ENCODE data around the gene ANAPC4. TPM values are rescaled to one million over a fixed set of nuclear protein-coding genes. Genes with fewer than 3 reads are reported as not detected.
"Not testable (repeated sequence)": the region's sequence is repeated elsewhere in the genome, so short reads cannot be mapped to it uniquely, and the experiment has no call there.

Gene ANAPC4
- polyA plus RNA-seq, 3 donors: 34.7 to 60.2 (median 49.6) TPM

DNA sequence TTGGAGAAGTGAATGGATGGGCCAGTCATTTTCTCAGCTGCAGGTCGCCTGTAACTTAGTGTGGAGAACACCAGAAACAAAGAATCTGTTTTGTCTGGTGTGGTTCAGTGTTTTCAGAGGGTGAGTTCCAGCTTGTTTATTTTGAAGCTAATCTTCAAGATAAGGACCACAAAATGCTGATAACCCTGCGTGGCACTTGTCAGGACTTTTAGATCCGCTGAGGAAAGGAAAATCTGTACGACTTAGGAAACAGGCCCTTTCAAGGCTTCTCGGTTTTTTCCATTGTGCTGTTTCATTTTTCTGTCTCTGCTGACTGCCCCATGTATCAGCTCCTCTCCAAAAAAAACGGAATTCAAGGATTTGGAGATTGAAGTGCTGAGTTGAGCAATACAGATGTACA is 8.7 kb upstream of the ANAPC4 start:
- no peak for DNase-seq (ENCODE audit: extremely low read depth in 1 of 11, low read depth in 9 of 11, low spot score in 4 of 11)

DNA sequence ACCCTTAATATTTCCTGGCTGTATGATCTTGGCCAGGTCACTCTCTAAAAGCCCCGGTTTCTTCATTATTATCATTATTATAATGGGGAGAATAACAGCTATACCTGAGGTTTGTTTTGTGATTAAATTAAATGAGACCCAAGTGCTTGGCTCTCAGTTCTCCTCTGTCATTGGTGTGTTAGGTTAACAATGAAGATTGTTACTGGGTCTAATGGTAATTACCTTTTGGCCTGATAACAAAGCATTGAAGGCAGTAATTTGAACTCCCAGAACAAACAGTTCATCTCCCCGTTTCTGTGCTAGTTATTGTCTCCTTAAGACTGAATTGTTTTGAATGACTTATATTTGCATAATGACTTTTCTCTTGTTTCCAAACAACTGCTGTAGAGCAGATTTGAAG is 6.8 kb upstream of the ANAPC4 start:
- DNase-seq (ENCODE audit: extremely low read depth in 1 of 11, low read depth in 9 of 11, low spot score in 4 of 11): no peak

DNA sequence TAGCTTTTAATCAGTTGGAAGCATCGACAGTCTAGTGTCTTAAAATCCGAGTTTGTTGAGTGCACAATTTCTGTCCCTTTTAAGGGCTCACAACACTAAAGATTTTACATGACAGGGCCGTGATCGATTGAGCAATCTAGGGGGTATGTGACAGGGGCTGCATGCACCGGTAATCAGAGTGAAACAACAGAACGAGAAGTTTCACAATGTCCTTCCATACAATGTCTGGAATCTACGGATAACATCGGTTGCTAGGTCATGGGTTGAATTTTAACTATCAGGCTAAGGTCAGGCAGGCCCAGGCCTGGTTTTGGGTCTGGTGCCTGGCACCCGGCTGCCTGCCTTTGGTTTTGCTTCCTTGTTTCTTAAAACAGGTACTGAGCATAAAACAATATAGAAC is 4.5 kb upstream of the ANAPC4 start:
- DNase-seq (ENCODE audit: extremely low read depth in 1 of 11, low read depth in 9 of 11, low spot score in 4 of 11): not testable (repeated sequence)

DNA sequence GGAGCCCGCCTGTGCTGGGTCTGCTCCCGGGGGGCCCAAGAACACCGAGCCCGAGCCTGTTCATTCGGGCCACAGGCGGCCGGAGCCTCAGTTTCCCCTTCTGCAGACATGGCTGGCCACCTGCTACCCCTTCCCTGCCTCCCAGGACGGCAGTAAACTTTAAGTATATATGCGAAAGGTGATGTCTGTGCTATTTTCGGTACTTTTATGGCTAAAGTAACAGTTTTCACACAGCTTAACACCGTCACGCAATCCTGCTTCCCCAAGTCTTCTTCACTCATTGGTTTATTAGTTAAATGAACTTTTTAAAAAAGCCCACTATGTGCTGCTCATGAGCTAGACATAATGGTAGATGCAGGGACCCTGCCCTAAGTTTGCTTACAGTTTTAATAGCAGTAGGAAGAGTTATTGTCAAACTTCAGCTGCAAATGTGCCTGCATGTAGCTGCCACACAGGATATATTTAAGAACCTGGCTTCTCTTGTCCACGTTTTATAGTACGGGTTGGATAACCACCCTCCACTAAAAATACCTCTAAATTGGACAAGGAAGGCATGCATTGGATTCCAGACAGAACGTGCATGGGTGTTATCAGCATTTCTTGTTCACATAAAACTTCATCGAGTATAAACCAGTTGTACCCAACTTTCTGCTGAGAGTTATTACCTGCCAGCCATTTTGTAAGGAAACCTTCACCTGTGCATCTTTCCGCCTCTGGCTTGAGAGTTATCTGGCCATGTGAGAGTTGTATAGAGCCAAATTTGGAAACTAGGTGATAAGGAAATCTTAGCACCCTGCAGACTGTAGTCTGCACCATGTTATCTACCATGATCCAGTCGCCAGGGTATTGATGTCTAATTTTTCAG is 741 bp downstream of the ANAPC4 start:
- no peak for DNase-seq (ENCODE audit: extremely low read depth in 1 of 11, low read depth in 9 of 11, low spot score in 4 of 11)

DNA sequence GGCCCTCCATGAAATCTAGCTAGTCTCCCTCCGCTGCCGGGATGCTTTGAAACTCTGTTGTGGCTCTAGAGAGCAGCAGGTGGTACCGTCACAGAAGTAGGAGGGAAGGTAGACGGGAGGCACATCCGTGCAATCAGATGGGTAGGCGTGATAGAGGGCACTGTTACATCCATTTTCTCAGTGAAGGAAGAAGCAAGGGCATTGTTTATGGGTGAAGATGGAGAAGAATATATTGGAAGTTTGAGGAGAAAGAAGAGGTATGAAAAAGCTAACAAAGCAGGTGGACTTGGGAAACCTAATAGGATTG is 1.3 kb downstream of the ANAPC4 start:
- DNase-seq (ENCODE audit: extremely low read depth in 1 of 11, low read depth in 9 of 11, low spot score in 4 of 11): no peak

DNA sequence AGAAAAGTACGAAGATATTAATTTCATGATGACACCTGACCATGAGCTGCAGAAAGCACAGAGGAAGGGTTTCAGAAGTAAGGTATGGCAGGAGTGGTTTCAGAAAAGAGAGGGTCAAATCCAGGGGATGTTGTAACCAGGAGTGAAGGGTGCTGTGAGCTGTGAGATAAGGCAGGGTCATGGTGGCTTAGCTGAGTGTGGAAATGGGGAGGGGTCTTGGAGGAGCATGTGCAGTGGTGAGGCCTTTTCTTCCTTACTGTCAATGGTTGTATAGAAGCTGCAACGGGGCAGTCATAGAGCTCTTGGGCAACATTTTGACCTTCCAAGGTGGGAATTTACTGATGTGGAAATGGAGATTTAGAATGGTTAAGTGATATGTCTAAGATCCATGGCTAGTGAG is 2.5 kb downstream of the ANAPC4 start:
- DNase-seq (ENCODE audit: extremely low read depth in 1 of 11, low read depth in 9 of 11, low spot score in 4 of 11): no peak

DNA sequence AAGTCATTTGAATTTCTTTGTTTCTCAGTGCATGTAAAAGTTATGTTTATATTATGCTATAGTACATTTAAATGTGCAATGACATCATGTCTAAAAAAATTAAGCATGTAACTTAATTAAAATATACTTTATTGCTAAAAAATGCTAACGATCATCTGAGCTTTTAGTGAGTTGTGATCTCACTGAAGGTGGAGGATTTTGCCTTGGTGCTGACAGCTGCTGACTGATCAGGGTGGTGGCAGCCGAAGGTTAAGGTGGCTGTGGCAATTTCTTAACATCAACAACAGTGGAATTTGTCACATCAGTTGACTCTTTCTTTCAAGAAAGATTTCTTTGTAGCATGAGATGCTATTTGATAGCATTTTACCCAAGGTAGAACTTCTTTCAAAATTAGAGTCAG is 6.6 kb downstream of the ANAPC4 start:
- DNase-seq (ENCODE audit: extremely low read depth in 1 of 11, low read depth in 9 of 11, low spot score in 4 of 11): no peak

DNA sequence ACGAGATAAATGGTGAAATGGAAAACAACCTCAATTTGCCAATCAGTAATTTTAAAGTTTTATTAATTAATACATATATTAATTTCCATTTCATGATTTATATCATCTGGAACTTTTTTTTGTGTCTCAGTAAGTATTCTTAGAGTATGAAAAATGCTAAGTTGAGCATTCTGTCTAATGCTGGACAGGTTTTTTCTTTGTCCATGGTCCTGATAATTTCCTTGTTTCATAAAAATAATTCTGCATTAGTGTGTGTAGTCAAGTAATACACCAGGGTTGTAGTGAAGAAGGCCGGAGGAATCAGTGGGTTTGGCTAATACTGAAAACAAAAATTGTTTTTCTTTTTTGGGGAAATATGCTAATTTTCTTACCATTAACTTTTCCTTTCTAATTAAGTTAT is 9.9 kb downstream of the ANAPC4 start:
- DNase-seq (ENCODE audit: extremely low read depth in 1 of 11, low read depth in 9 of 11, low spot score in 4 of 11): no peak

DNA sequence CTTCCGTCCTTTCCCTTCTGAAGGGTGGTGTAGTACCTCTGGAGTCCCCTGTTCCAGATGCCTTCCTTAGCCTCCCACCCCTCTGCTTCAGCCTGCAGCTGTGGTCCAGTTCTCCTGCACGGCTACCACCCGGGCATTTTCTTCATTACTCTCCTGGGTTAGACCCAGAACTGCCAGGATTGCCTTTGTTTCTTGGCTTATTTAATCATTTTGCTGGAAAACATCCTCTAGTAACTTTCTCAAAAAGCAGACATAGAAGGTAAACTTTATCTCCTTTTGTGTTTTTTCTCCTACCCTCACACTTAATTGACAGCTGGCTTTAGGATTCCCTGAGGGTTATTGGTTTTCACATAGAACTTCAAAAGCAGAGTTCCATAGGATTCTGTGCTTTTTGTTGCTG is 20.2 kb downstream of the ANAPC4 start:
- no peak for DNase-seq (ENCODE audit: extremely low read depth in 1 of 11, low read depth in 9 of 11, low spot score in 4 of 11)

DNA sequence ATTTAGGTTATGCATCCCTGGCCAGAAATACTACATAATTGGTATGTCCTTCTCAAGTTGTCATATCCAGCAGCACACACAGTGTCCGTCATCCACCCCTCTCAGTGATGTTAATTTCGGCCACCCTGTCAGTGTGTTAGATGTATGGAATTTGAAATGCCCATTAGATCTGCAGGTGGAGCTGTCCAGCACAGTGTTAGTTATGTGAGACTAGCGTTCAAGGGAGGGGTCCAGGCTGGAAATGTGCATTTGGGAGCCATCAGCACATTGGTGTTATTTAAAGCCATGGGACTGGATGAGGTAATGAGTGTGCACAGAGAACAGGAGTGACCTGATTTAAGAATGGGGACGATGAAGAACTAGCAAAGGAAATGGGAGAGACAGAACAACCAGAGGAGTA is 22.4 kb downstream of the ANAPC4 start:
- no peak for DNase-seq (ENCODE audit: extremely low read depth in 1 of 11, low read depth in 9 of 11, low spot score in 4 of 11)

DNA sequence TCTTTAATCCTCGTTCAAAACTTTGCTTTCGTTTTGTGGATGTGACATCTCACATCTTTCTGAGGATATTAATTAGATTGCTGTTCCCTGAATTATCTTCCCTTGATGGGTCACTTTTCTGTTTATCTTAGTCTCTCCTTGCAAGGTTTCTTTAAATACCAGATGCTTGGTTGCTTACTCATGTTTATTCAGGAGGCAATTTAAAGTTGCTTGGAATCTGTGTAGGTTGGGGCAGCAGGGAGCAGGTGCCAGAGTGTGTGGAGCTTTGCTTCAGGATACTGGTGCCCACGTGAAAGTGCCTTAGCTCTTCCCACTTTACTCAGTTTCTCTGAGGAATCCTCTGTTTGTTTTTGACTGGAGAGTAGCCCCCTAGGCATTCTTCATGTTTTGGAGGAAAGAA is 24.0 kb downstream of the ANAPC4 start:
- no peak for DNase-seq (ENCODE audit: extremely low read depth in 1 of 11, low read depth in 9 of 11, low spot score in 4 of 11)

DNA sequence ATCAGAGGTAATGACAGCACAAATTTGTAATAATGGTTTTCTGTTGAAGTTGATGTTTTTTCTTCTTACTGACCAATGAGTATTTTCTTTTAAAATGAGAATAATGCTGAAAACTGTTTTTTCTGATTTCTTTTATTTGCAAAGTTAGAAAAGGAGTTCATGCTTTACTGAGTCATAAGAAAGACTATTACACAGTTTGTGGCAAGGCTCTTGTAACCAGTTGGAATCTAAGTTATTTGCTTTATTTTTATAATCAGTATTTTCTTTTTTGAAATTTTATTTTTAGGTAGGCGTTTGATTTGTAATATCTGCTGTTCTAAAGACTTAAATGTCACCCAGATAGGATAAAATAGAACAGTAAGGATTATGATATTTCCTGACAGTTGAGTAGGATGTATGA is 25.5 kb downstream of the ANAPC4 start:
- no peak for DNase-seq (ENCODE audit: extremely low read depth in 1 of 11, low read depth in 9 of 11, low spot score in 4 of 11)

DNA sequence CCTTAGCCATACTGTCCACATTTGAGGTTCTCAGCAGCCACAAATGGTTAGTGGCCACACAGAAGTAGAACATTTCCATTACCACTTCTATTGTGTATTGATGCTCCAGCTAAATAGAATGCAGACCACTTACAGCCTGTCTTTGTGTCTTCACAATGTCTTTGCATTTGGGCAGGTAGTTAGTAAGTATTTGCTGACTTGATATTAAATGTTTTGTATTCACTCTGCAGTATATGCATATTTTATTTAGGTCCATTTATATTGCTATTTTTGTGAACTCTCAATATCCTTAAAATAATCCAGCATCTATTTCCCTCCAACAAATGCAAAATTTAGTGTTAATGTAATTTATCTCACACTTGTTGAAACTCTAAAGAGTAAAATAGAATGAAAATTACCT is 26.6 kb downstream of the ANAPC4 start:
- no peak for DNase-seq (ENCODE audit: extremely low read depth in 1 of 11, low read depth in 9 of 11, low spot score in 4 of 11)

DNA sequence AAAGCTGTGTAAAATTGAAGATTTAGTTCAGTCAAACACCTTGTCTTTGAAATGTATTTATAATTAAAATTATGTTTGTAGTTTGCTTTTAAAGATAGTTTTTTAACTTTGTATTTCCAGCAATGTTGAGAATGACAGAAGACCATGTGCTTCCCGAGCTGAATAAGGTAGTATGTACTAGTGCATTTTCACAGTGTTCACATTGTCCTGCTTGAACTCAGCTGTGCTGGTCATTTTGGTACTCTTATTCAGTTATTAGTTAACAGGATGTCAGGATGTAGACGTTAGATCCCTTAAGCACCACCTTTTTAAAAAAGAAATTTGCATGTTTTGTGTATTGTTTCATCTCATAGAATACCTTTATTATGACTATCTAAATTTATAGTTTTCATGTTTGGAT is 28.4 kb downstream of the ANAPC4 start:
- DNase-seq (ENCODE audit: extremely low read depth in 1 of 11, low read depth in 9 of 11, low spot score in 4 of 11): no peak

DNA sequence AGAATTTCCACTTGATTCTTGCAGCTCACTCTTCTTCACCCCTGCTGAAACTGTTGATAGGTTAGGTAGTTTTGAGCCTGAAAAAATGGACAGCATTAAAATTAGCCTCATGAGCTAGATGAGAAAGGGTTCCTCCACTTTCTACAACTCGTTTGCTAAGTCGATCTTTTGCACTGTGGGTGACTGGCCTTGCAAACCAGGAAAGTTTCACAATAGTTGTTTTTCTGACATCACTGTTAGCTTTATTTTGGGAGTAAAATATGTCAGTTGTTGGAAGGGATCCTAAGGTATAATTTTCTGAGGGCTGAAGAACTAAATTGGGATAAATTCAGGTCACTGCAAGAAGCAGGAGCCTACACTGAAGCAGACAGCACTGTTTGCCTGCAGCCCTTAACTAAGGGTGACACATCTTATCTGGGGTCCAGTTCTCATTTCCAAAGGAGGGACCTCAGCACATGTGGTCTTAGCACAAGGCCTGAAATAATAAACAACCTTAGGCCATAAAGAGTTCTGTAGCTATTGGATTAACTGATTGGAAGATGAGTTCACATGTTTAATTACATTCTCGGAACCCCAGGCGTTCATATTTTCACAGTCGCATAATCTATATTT is 29.1 kb downstream of the ANAPC4 start:
- no peak for DNase-seq (ENCODE audit: extremely low read depth in 1 of 11, low read depth in 9 of 11, low spot score in 4 of 11)

DNA sequence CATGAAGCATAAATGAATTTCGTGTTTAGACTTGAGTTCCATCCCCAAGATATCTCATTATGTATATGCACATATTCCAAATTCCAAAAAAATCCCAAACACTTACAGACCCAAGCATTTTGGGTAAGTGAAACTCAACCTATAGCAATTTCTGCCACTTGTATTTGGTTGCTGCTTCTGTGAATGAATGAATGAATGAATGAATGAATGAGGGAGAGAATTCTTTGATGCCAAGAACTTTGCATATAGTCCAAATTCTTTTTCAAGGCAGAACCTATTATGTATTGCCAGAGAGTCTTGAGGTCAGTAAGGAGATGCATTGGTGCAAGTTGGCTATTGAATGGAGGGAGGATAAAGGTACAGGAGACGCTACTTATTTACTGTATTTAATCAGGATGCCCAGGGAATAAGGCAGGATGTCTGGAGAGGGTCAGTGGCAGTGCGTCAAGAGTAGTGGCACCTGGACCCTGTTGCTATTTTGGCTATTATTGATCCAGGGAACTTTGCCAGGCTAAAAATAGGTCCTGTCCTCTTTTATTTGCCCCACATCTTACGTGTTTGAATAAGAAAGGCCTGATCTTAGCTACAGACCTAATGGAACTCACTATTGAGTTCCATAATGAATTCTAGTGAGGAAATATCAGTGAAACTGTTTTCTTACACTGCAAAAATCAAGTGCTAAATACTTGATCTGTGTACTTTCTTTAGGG is 33.9 kb downstream of the ANAPC4 start:
- no peak for DNase-seq (ENCODE audit: extremely low read depth in 1 of 11, low read depth in 9 of 11, low spot score in 4 of 11)

DNA sequence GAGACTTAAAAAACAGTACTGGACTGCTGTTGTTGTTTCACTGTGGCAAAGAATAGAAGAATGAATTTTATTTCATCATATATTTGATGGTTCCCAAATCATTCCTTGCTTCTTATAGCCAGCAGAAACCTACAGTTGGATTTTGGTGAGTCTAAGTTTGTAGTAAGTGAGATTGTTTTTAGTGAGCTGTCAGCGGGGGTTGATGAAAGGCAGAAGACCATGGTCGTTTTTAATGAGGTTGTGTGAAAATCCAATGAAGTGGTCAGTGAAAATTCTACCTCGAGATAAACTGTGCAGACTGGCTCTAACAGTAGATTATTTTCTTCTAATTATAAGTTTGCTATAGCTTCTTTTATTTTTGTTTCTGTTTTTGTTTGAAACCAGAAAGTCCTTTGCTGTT is 36.2 kb downstream of the ANAPC4 start:
- no peak for DNase-seq (ENCODE audit: extremely low read depth in 1 of 11, low read depth in 9 of 11, low spot score in 4 of 11)

DNA sequence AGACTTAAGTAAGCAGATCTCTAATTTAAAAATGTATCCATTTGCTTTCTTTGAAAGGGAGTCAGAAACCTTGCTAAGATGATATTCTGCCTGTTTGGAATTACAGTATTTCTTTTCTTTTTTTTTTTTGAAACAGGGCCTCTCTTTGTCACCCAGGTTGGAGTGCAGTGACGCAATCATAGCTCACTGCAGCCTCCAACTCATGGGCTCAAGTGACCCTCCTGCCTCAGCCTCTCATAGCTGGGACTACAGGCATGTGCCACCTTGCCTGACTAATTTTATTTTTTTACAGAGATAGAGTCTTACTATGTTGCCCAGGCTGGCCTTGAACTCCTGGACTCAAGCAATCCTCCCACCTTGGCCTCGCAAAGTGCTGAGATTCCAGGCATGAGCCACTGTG is 40.0 kb downstream of the ANAPC4 start:
- DNase-seq (ENCODE audit: extremely low read depth in 1 of 11, low read depth in 9 of 11, low spot score in 4 of 11): no peak

DNA sequence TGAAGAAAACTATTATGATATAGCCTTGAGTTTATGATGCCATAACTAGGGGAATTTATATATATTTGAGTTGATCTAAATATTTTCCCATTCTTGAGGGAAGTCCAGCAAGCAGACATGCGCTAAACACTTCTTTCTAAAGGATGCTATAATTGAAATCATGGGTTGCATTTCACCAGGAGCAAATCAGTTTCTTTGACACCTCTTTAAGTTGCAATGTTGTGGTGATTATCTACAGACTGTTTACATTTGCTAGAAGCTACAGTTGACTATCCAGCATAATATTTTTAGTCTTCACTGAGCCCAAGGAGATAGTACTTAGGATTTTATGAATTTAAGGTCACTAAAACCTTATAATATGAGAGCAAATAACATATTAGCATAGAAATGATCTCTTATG is 43.9 kb downstream of the ANAPC4 start:
- DNase-seq (ENCODE audit: extremely low read depth in 1 of 11, low read depth in 9 of 11, low spot score in 4 of 11): no peak

DNA sequence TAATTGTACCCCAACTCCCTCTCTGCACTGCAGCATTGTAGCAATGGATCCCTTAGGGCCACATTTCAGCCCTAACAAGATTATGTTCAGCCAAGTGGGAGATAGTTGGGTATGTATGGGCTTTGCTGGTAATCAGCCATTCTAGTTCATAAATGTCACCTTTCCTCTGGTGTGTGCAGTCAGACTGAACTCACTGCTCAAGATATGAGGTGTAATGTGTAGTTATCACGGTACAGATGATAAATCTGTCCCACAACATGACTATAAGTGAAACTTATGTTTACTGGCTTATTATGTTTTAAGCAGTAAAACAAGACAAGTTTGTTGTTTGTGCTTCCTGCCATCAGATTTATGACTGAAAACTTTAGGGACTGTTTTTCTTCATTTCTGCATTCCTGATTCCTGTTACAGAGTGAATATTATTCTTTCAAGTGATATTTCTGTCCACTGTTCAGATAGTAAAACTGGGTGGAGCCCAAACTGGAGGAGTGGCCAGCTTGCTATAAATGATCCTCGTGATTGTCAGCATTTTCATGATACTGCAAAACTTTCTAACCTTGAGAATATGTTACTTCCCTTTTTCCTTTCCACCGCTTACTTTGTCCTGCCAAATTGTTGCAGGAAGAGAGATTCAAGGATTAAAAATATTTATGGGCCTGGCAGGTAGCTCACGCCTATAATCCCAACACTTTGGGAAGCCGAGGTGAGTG is 44.9 kb downstream of the ANAPC4 start:
- DNase-seq (ENCODE audit: extremely low read depth in 1 of 11, low read depth in 9 of 11, low spot score in 4 of 11): no peak
